Ovary (tissue), 9 donors: ENCODE results near the gene CERS6. TPM values are rescaled to one million over a fixed set of nuclear protein-coding genes. Genes with fewer than 3 reads are reported as not detected.

ENCODE experiments used
- DNase-seq, 5 donors: peaks; one replicate each; pipeline ENCODE4 v3.0.0-alpha.2; 2019 to 2020
- H3K27ac ChIP-seq, 2 donors: fragments of 200-600 bp; one replicate each; pipeline versions ENCODE4 v1.5.1 to v1.8.0; 2019 to 2022
- H3K27me3 ChIP-seq: fragments of 200-600 bp; one replicate; pipeline ENCODE4 v1.8.0; 2022
- H3K36me3 ChIP-seq: fragments of 200-600 bp; sonication (generic); one replicate; pipeline ENCODE4 v1.5.1; 2019
- H3K4me1 ChIP-seq: one replicate; pipeline ENCODE4 v1.8.1; 2013; ENCODE audit warnings: mild to moderate bottlenecking, moderate library complexity; ENCODE audit not compliant: insufficient read depth
- H3K4me3 ChIP-seq: fragments of 200-600 bp; sonication (generic); one replicate; pipeline ENCODE4 v1.5.1; 2017
- H3K9me3 ChIP-seq, 2 donors: fragments of 200-600 bp in 1 of 2; sonication (generic) in 1 of 2; one replicate each; pipeline versions ENCODE4 v1.5.1 to v1.8.1; 2013 to 2019; ENCODE audit warnings: mild to moderate bottlenecking in 1 of 2, moderate library complexity in 1 of 2
- CTCF ChIP-seq, 3 donors: fragments of 450-650 bp in 2 of 3; fragments of 200-600 bp in 1 of 3; IDR thresholded peaks; one replicate each; pipeline versions ENCODE4 v1.5.1 to v1.8.0; 2016 to 2022; ENCODE audit warnings: antibody characterized with exemption in 3 of 3, mild to moderate bottlenecking in 1 of 3
- EP300 ChIP-seq: sonication (generic); formaldehyde crosslinking; IDR thresholded peaks from one replicate; pipeline ENCODE4 v1.6.1; 2017; ENCODE audit warnings: antibody characterized with exemption
- POLR2A ChIP-seq: fragments of 450-650 bp; IDR thresholded peaks from one replicate; pipeline ENCODE4 v1.6.1; 2017; ENCODE audit warnings: antibody characterized with exemption, mild to moderate bottlenecking, moderate library complexity
- WGBS, 3 donors: extraction: QIAGEN DNeasy Blood & Tissue Kit in 1 of 3; methylation state at CpG; one replicate each; pipeline versions ENCODE4 v1.1.5 to v1.1.7; 2013 to 2017; 5-methylcytosine and 5-hydroxymethylcytosine counted together
- intact Hi-C, 4 donors: fragments of 100-400 bp; cut with DNase I; formaldehyde crosslinking; loops; one replicate each; pipeline versions ENCODE4 v1.11.0 to v1.15.1; 2022 to 2023
- polyA plus RNA-seq, 2 donors: library from polyadenylated mRNA; stranded (reverse); fragments of 200-250 nt in 1 of 2; fragments of 350-450 nt in 1 of 2; fragmentation: Illumina TruSeq in 1 of 2; extraction: RNeasy Lipid Tissue Mini Kit (QIAGEN cat#74804) in 1 of 2; gene quantifications; one replicate each; pipeline ENCODE4 v1.2.3, GENCODE V29; 2013 to 2014
- total RNA-seq, 7 donors: library from RNA; depleted of rRNA in 2 of 7; stranded (reverse); fragments of >200 nt in 2 of 7; fragmentation: NEBNext Ultra II Directional in 3 of 7; extraction: Animal tissue kit (Norgen Biotek cat#: 25700) in 3 of 7; gene quantifications; one replicate each; pipeline versions ENCODE4 v1.1.0 to v1.2.4, GENCODE V29; 2016 to 2023
- donor health status: DM: no; HTN: no; CAD: no; lungs with moderate emphysema.
- donor health status: DM: no; HTN: no; CAD: no.
- donor health status: Bipolar disorder and iron deficiency.
- donor health status: DM: yes; HTN: yes; CAD: no.
- donor health status: DM: no; HTN: no; CAD: no.
- donor health status: DM: yes; HTN: yes; CAD: no.

CERS6 gene
- total and polyA plus RNA-seq, 9 donors: 11.5 to 30.8 (median 24.9) TPM

DNA sequence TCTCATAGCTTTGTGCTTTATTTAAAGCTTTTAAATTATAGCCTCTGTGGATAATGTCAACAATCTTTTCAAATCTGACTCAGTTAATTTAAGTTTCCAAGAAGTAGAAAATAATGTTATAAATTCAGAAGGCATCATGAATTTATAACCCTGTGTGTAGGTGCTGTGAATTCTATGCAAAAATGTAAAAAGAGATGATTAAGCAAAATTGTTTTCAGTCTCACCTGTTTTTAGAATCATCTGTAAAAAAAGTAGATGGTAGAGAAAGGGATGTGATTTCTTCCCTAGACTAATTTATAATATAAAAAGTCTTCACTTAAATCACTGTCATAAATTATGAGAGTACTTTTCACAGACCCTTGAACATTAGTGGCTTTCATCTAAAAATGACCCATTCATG, 260.8 kb downstream of the CERS6 start:
- no peaks in the 10 kb centered on the region for H3K9me3 ChIP-seq
- no peaks in the 10 kb centered on the region for H3K4me1 ChIP-seq
- intact Hi-C loops: no loop called here
- TF ChIP-seq POLR2A (no peak), EP300 (no peak), CTCF (IDR thresholded peaks at IDR 0.05) (no peak)
- no peaks in the 10 kb centered on the region for H3K27me3 ChIP-seq
- no peak for DNase-seq
- no peaks in the 10 kb centered on the region for H3K36me3 ChIP-seq
- no peak overlapping the region for H3K4me3 ChIP-seq
- no peak overlapping the region for H3K27ac ChIP-seq

GRCh38 chr2:168717790-168718502, 261.9 kb downstream of the CERS6 start:
- DNase-seq: no peak
- TF ChIP-seq EP300: no peak
- TF ChIP-seq CTCF (IDR thresholded peaks at IDR 0.05): no peak
- TF ChIP-seq POLR2A: no peak
- Histone ChIP-seq H3K36me3 (no peaks in the 10 kb centered on the region), H3K4me1 (no peaks in the 10 kb centered on the region), H3K4me3 (no peak overlapping the region), H3K27me3 (no peaks in the 10 kb centered on the region), H3K9me3 (no peaks in the 10 kb centered on the region), H3K27ac (no peak overlapping the region)
- WGBS, 3 donors: 75 to 82% (median 76%) methylated on average over 3 of the region's 3 CpGs
- intact Hi-C loops: no loop called here

DNA sequence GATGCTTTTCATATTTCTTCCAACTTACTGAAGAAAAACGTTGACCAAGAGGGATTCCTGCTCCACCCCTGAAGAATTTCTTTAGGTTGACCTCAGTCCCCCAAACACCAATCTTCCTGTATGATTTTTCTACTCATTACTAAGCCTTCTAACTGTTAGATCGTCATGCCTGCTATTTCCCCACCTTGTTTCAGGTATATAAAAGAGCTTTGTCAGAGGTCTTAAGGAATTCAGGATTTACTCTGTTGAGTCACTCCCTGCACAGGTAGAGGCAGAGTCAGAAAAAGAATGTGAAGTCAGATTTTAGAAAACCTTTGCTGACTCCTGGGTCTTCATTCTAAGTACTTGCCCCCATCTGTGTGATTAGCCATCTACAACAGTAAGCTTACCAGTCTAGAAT, 262.6 kb downstream of the CERS6 start:
- Histone ChIP-seq H3K36me3 (no peaks in the 10 kb centered on the region), H3K4me1 (no peaks in the 10 kb centered on the region), H3K9me3 (no peaks in the 10 kb centered on the region), H3K4me3 (no peak overlapping the region), H3K27me3 (no peaks in the 10 kb centered on the region), H3K27ac (no peak overlapping the region)
- no peak for DNase-seq
- 59 to 65% (median 59%) methylated on average over 2 of the region's 2 CpGs for WGBS, 3 donors
- no peak for TF ChIP-seq CTCF (IDR thresholded peaks at IDR 0.05)
- TF ChIP-seq POLR2A: no peak
- intact Hi-C loops: no loop called here

GRCh38 chr2:168719446-168719845, 263.4 kb downstream of the CERS6 start:
- no peak for TF ChIP-seq EP300
- TF ChIP-seq CTCF (IDR thresholded peaks at IDR 0.05): no peak
- TF ChIP-seq POLR2A: no peak
- intact Hi-C loops: no loop called here
- Histone ChIP-seq H3K9me3 (no peaks in the 10 kb centered on the region), H3K4me3 (no peak overlapping the region), H3K27ac (no peak overlapping the region), H3K27me3 (no peaks in the 10 kb centered on the region), H3K4me1 (no peaks in the 10 kb centered on the region), H3K36me3 (no peaks in the 10 kb centered on the region)
- no peak for DNase-seq
